Right forelimb (tissue), 1 donor: ENCODE measurements around the gene E2F4.
A peak's percentile ranks its signal among the peaks of the same experiment; 100 is the strongest.

ENCODE experiments used
- DNase-seq: peaks from one replicate; pipeline ENCODE4 v3.0.0-alpha.2; 2018

The E2F4 gene, protein sequence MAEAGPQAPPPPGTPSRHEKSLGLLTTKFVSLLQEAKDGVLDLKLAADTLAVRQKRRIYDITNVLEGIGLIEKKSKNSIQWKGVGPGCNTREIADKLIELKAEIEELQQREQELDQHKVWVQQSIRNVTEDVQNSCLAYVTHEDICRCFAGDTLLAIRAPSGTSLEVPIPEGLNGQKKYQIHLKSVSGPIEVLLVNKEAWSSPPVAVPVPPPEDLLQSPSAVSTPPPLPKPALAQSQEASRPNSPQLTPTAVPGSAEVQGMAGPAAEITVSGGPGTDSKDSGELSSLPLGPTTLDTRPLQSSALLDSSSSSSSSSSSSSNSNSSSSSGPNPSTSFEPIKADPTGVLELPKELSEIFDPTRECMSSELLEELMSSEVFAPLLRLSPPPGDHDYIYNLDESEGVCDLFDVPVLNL

DNA sequence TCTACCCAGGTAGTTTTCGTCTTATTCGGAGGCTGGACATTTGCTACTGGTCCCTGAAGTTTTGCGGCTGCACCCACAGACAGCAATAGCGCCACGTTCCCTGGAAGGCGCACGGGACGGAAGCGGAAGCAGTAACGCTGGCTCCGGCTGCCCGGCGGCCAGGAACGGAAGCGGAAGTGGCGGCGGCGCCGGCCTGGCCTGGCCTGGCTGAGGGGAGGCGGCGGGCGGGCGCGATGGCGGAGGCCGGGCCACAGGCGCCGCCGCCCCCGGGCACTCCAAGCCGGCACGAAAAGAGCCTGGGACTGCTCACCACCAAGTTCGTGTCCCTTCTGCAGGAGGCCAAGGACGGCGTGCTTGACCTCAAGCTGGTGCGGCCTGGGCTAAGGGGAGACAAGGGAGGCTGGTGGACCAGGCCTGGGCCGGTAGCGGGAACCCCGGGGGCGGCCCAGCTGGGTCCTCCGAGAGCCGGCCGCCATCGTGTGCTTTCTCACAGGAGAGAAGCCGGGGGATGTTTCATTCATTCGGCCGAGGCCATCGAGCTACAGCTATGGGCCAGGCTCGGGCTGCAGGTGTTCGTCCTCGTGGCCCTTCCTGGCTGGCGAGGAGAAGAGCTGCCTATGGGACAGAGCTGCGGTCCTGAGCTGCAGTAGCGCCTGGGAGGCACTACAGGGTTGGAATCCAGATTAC is at the start of gene E2F4:
E2F4 (plus strand) TSS at position 161 of the 687 bp plus-strand sequence; CDS start at position 234, 73 bp downstream.
- peak; percentile 93 for DNase-seq

- DNase-seq, result no peak
Measured at GRCh38 chr16:67142342-67142741, 49.6 kb upstream of the E2F4 start.

GRCh38 chr16:67144943-67145342 is 47.0 kb upstream of the E2F4 start:
- DNase-seq, result no peak

- DNase-seq, result no peak
Measured at GRCh38 chr16:67145746-67146145, 46.2 kb upstream of the E2F4 start.

GRCh38 chr16:67146523-67147357 is 45.2 kb upstream of the E2F4 start:
- no peak for DNase-seq

GRCh38 chr16:67147437-67148140 is 44.4 kb upstream of the E2F4 start:
- DNase-seq, result no peak

DNA sequence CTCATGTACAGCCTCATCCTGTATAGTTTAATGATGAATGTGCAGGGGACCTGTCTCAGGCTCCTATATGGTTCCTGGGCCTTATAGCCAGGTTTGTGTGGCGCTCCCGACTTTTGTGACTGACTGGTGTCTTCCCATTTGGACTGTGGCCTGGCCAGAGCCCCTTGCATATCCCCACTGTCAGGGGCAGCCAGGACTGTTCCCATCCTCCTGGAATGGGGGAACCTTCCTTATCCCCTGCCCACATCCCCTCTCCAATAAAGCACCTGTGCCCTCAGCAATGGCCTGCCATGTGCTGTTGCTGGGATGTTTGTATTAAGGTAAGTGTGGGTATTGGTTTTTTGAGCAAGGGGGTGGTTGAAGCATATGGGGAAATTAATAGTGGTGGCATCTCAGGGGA is 43.7 kb upstream of the E2F4 start:
- no peak for DNase-seq

- DNase-seq, result no peak
Measured at GRCh38 chr16:67148656-67149275, 43.2 kb upstream of the E2F4 start.

DNA sequence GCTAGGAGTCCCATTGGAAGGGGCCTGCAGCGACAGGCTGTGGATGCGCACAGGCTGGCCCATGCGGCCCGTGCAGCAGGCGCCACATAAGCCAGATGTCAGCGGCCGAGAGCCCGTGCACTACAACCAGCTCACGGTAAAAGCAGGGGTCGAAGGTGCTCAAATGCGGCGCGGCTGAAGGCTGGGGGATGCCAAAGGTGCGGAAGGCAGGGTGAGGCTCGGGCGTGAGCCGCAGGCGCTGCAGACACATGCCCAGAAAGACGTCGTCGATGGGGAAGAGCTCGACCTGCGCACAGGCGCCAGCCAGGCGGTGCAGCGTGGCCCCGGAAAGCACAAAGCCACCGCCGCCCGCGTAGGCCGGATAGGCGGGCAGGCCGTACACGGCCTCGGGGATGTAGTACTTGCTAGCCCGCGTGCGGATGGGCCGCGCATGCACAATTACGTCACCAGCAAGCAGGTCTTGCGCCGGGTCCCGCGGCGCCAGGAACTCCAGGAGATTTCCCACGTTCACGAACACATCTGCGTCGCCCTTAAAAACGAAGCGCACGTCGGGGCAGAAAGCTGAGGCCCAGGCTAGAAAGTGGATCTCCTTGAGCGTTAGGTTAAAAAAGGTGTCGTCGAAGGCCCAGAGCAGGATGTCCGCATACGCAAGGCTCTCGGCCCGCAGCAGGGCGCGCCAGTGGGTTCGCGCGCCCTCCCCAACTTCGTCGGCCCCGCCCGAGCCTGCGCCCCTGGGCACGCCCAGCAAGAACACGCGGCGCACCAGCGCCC is 42.5 kb upstream of the E2F4 start:
- DNase-seq, result no peak

DNA sequence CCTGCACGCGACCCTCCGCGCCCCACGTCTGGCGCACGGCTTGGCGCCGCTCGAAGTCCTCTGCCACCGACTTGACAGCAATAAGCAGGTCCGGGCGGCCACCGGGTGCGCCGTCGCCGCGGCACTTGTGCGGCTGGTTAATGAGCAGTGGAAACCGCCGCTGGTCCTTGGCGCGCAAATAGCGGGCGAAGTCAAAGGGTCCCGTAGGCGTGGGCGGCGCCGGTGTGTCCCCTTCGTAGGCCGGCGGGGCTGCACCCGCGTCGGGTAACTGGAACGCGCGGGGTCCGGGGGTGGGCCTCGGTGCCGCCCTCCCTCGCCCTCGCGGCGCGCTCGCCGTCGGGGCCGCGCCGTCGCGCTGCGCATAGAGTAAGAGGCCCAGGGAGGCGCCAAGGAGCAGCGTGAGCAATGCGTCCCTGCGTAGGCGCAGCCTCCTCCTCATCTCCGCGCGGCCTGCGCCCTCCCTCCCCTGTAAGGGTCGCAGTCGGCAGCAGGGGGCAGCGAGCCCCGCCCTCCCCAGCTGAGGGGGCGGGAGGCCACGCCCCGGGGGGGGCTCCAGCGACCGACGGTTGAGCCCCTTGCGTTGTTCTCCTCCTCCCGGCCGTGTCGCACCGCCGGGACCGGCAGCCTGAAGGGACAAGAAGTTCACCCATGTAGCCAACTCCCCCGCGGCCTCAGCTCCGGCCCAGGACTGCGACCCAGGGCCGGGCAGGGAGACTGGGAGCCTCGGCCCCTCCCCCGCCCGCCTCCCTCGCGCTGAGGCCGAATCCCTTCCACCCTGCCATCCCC is 41.7 kb upstream of the E2F4 start:
- peak; percentile 82 for DNase-seq

- peak; percentile 93 for DNase-seq
Measured at GRCh38 chr16:67150833-67151396, 41.0 kb upstream of the E2F4 start, which contains the start of gene B3GNT9. Gene B3GNT9 (minus strand): TSS chr16:67150998. CDS start chr16:67150485, 513 bp downstream.

DNA sequence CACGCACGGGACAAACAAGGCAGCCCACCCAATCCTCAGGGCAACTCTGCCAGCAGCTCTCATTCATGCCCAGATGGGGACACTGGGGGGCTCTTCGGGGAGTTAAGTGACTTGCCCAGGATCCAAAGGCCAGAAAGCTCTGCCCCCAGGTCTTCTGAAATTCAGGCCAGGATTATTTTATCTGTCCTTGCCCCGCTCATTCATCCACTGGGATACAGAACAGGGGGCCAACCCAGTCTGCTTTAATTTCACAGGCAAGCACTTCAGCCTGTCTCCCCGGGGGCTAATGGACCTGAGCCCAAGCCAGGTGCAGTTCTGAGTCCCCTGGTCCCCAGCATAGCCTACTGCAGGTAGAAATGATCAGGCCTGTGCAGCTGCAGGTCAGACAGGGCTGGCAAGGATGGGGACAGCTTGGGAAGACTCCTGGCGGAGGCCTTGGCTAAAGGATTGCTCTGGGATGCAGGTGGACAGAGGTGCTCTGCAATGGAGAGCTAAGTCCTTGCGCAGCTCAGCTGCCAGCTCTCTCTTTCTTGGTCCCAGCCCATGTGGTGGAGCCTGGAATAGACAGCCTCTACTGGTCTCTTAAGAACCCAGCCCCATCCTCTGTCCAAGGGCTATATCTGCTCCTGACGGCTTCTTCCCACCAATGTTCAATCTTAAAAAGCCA is 40.4 kb upstream of the E2F4 start:
- no peak for DNase-seq

DNA sequence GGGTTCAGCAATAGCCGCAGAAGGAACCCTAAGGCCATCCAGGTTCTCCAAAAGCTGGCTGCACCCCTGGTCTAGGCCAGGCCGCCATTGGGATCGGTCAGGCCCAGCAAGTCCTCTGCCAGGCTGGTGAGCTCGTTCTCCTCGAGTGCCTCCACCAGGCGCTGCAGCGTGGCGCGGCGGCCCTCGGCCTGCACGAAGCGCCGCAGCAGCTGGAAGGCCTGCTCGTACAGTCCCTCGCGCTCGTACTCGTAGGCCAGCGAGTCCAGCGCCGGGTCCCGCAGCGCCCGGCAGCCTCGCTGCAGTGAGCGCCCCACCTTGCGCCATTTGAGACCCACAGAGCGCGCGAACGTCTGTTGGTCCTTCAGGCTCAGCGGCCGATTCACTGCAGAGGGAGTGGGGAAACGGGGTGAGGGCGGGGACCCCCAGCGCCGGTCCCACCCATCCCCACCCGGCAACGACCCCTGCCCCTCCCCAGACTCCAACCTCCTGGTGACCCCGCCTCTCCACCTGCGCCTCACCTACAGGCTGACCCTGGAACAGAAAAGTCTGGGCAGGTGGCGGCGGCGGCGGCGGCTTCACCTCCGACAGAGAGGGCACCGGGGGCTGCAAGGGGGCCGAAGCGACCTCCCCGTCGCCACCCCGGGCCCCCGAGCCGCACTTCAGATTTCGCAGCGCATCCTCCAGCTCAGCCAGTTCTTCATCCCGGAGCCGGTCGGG is 37.2 kb upstream of the E2F4 start:
- no peak for DNase-seq

DNA sequence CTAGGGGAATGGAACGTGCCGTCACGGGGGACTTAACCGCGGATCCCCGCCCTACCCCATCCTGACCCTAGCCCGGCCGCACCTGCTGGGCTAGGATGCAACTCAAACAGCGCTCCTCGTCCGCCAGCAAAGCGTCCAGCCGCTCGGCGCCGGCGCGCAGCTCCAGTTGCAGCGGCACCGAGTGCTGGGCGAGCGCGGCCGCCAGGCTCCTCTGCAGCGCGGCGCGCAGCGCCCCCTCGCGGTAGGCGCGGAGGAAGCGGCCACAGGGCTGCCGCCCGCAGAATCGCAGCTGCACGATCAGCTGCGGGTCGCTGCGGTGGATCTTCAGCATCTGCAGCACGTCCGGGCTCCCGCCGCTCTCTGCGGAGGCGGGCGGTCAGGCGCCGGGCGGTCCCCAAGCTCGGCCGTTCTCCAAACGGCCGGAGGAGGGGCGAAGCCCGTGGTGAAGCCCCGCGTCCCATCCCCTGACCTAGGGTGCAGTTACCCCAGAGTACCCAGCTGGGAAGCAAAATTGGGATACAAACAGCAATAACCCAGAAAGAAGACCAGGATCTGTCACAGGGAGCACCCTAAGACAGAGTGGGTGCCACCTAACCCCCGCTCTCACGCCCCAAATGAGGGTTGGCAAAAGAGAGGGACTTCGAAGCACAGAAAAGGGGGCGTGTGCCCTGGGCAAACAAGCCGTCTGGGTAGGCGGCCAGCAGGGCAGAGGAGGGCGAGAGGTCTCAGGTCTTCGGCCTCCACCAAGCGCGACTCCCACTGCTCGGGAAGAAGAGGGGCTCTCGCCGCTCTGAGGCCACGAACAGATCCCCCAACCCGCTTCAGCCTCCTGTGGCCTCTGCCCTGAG is 36.4 kb upstream of the E2F4 start:
- peak; percentile 89 for DNase-seq

- no peak for DNase-seq
Measured at GRCh38 chr16:67156143-67156844, 35.7 kb upstream of the E2F4 start.

DNA sequence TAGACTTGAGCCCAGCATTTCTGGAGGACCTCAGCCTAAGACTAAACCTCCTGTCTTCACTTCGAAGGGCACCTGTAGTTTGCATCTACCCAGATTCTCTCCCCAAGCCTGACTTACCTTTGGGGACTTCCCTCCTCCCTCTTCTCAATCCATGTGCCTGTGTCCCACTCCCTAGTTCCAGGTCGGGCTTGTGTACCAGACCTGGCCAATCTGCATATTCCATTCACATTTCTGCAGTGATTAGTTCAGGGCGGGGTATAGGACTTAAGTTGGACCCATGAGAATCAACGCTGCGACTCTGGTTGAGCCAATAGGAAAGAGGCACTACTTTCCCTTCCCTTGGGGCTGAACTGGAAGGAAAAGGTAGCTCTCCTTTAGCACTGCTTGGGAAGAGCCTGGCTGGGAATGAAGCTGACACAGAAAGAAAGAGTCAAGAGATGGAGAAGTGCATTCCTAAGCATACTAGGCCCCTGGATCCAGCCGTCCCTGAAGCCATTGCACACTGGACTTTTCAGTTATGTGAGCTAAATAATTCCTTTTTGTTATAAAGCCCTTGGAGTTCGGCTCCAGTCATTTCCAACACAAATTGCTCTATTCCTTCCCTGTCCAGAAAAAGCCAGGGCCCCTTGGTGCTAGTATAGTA is 34.7 kb upstream of the E2F4 start:
- no peak for DNase-seq
